ENCODE measurements around the gene KRT14.

GRCh38 chr17:41583137-41584127, 3.3 kb downstream of the KRT14 start:
- TF ChIP-seq EZH2phosphoT487 (IDR thresholded peaks at IDR 0.05; ENCODE audit: borderline replicate concordance, low read length), result no peak
- no peak for TF ChIP-seq CTCF (conservative IDR thresholded peaks at IDR 0.05; ENCODE audit: low read depth, low read length)
- TF ChIP-seq EZH2 (IDR thresholded peaks at IDR 0.05; ENCODE audit: low read length, unreplicated experiment), result no peak
